H9 (cell line): ENCODE results near the gene GPR183. TPM values are rescaled to one million over a fixed set of nuclear protein-coding genes. Genes with fewer than 3 reads are reported as not detected.

ENCODE experiments used
- DNase-seq: peaks from one replicate; pipeline ENCODE4 v3.0.0-alpha.2; 2017
- H2AFZ ChIP-seq: one replicate; pipeline ENCODE4 v1.6.1; 2013; ENCODE audit warnings: mild to moderate bottlenecking, low read length, control low read depth, moderate library complexity
- H2AK5ac ChIP-seq: 2 replicates; pipeline ENCODE4 v1.6.1; 2013; ENCODE audit warnings: low read length, control low read depth, mixed read lengths; ENCODE audit not compliant: insufficient read length
- H2BK120ac ChIP-seq: one replicate; pipeline ENCODE4 v1.6.1; 2013; ENCODE audit warnings: low read depth, mild to moderate bottlenecking, low read length, control low read depth, inconsistent platforms; ENCODE audit not compliant: poor library complexity, severe bottlenecking
- H2BK12ac ChIP-seq: 2 replicates; pipeline ENCODE4 v1.6.1; 2013; ENCODE audit warnings: low read length, control low read depth, mixed read lengths, low read depth; ENCODE audit not compliant: insufficient read length
- H2BK15ac ChIP-seq: 2 replicates; pipeline ENCODE4 v1.6.1; 2013; ENCODE audit warnings: low read depth, low read length, control low read depth
- H2BK20ac ChIP-seq: one replicate; pipeline ENCODE4 v1.6.1; 2013; ENCODE audit warnings: low read depth, mild to moderate bottlenecking, low read length, control low read depth, inconsistent platforms; ENCODE audit not compliant: poor library complexity, severe bottlenecking
- H2BK5ac ChIP-seq: 2 replicates; pipeline ENCODE4 v1.6.1; 2013; ENCODE audit warnings: low read length, control low read depth, mixed read lengths; ENCODE audit not compliant: insufficient read length
- H3K14ac ChIP-seq: 2 replicates; pipeline ENCODE4 v1.6.1; 2013; ENCODE audit warnings: low read length, control low read depth; ENCODE audit not compliant: insufficient read depth
- H3K18ac ChIP-seq: 2 replicates; pipeline ENCODE4 v1.6.1; 2013; ENCODE audit warnings: low read depth, mild to moderate bottlenecking, mixed read lengths, low read length, control low read depth; ENCODE audit not compliant: insufficient read length
- H3K23ac ChIP-seq: 2 replicates; pipeline ENCODE4 v1.6.1; 2013; ENCODE audit warnings: low read length, control low read depth, mixed read lengths, low read depth; ENCODE audit not compliant: insufficient read length
- H3K23me2 ChIP-seq: 2 replicates; pipeline ENCODE4 v1.6.1; 2013; ENCODE audit warnings: low read depth, mild to moderate bottlenecking, mixed read lengths, low read length, control low read depth; ENCODE audit not compliant: insufficient read length, poor library complexity, severe bottlenecking
- H3K27ac ChIP-seq: 2 replicates; pipeline ENCODE4 v1.5.1; 2013; ENCODE audit warnings: low read length, control low read depth, mixed read lengths, low read depth; ENCODE audit not compliant: insufficient read length
- H3K27me3 ChIP-seq: 2 replicates; pipeline ENCODE4 v1.6.1; 2013; ENCODE audit warnings: low read length, control low read depth, inconsistent platforms; ENCODE audit not compliant: insufficient read depth
- H3K4ac ChIP-seq: 2 replicates; pipeline ENCODE4 v1.6.1; 2013; ENCODE audit warnings: low read depth, mild to moderate bottlenecking, control low read depth, inconsistent platforms, low read length, moderate library complexity
- H3K4me1 ChIP-seq: 2 replicates; pipeline ENCODE4 v1.6.1; 2013; ENCODE audit warnings: low read length, control low read depth, inconsistent platforms; ENCODE audit not compliant: insufficient read depth
- H3K4me2 ChIP-seq: 2 replicates; pipeline ENCODE4 v1.6.1; 2013; ENCODE audit warnings: low read length, control low read depth, mixed read lengths; ENCODE audit not compliant: insufficient read length, insufficient read depth
- H3K56ac ChIP-seq: 2 replicates; pipeline ENCODE4 v1.6.1; 2013; ENCODE audit warnings: low read depth, mild to moderate bottlenecking, mixed read lengths, low read length, control low read depth; ENCODE audit not compliant: insufficient read length
- H3K79me1 ChIP-seq: 2 replicates; pipeline ENCODE4 v1.6.1; 2013; ENCODE audit warnings: low read depth, mild to moderate bottlenecking, moderate library complexity, low read length, control low read depth, inconsistent platforms; ENCODE audit not compliant: insufficient read depth, poor library complexity, severe bottlenecking
- H3K79me2 ChIP-seq: 2 replicates; pipeline ENCODE4 v1.6.1; 2013; ENCODE audit warnings: low read length, control low read depth, inconsistent platforms; ENCODE audit not compliant: insufficient read depth
- H3K9ac ChIP-seq: 2 replicates; pipeline ENCODE4 v1.6.1; 2013; ENCODE audit warnings: low read length, control low read depth, mixed read lengths; ENCODE audit not compliant: insufficient read length; ENCODE audit errors: extremely low read depth
- H3K9me3 ChIP-seq: one replicate; pipeline ENCODE4 v1.6.1; 2013; ENCODE audit warnings: low read depth, low read length, inconsistent platforms; ENCODE audit not compliant: control insufficient read depth
- H3T11ph ChIP-seq: one replicate; pipeline ENCODE4 v1.6.1; 2013; ENCODE audit warnings: mild to moderate bottlenecking, low read length, control low read depth, inconsistent platforms
- H4K20me1 ChIP-seq: one replicate; pipeline ENCODE4 v1.6.1; 2013; ENCODE audit not compliant: control insufficient read depth, insufficient read length, insufficient read depth
- H4K5ac ChIP-seq: 2 replicates; pipeline ENCODE4 v1.6.1; 2013; ENCODE audit warnings: low read depth, mild to moderate bottlenecking, mixed read lengths, low read length, control low read depth; ENCODE audit not compliant: insufficient read length
- H4K8ac ChIP-seq: replicated peaks from 2 replicates; pipeline ENCODE4 v1.6.1; 2013; ENCODE audit warnings: low read length, control low read depth, mixed read lengths, low read depth; ENCODE audit not compliant: insufficient read length
- H4K91ac ChIP-seq: 2 replicates; pipeline ENCODE4 v1.6.1; 2013; ENCODE audit warnings: low read depth, mild to moderate bottlenecking, moderate library complexity, mixed read lengths, low read length, control low read depth; ENCODE audit not compliant: insufficient read length
- H3K27ac Mint-ChIP-seq, 3 experiments: 2 replicates in 2 of 3; 3 replicates in 1 of 3; pipeline ENCODE4 v1.8.0; 2020 to 2021; ENCODE audit warnings: mixed read lengths in 3 of 3, mild to moderate bottlenecking in 1 of 3, moderate library complexity in 1 of 3
- H3K27me3 Mint-ChIP-seq: 2 replicates; pipeline ENCODE4 v1.8.0; 2021; ENCODE audit warnings: low read depth, mild to moderate bottlenecking, moderate library complexity, mixed read lengths
- H3K36me3 Mint-ChIP-seq, 3 experiments: 2 replicates in 2 of 3; 3 replicates in 1 of 3; pipeline ENCODE4 v1.8.0; 2020 to 2021; ENCODE audit warnings: low read depth in 3 of 3, mixed read lengths in 3 of 3; ENCODE audit not compliant: insufficient read depth in 1 of 3
- H3K4me1 Mint-ChIP-seq, 2 experiments: 2 replicates each; pipeline ENCODE4 v1.8.0; 2020; ENCODE audit warnings: mixed read lengths in 2 of 2
- H3K4me3 Mint-ChIP-seq, 2 experiments: 2 replicates in 1 of 2; 3 replicates in 1 of 2; pipeline ENCODE4 v1.8.0; 2020 to 2021; ENCODE audit warnings: mild to moderate bottlenecking in 2 of 2, mixed read lengths in 2 of 2, moderate library complexity in 1 of 2
- H3K9me3 Mint-ChIP-seq, 2 experiments: 2 replicates in 1 of 2; 3 replicates in 1 of 2; pipeline ENCODE4 v1.8.0; 2020; ENCODE audit warnings: mild to moderate bottlenecking in 2 of 2, mixed read lengths in 2 of 2, moderate library complexity in 1 of 2
- WGBS: extraction: QIAGEN DNeasy Blood & Tissue Kit; methylation state at CpG from one replicate; pipeline ENCODE4 v1.1.7; 2013; ENCODE audit warnings: missing lambda C conversion rate, low lambda C conversion rate, mixed read lengths; ENCODE audit not compliant: insufficient read length; ENCODE audit errors: extremely low coverage; 5-methylcytosine and 5-hydroxymethylcytosine counted together
- total RNA-seq: library from RNA; stranded (reverse); gene quantifications from 2 replicates; pipeline ENCODE4 v1.2.1, GENCODE V29; 2021
- TF ChIP-seq, protein P1 (sequence below): fragments of 200-600 bp; sonication (generic); conservative IDR thresholded peaks from 3 replicates; pipeline ENCODE4 v1.8.0; 2021; ENCODE audit warnings: antibody characterized with exemption, mild to moderate bottlenecking

GPR183 gene
- total RNA-seq, 1 experiment from 2014 or later = not detected

DNA sequence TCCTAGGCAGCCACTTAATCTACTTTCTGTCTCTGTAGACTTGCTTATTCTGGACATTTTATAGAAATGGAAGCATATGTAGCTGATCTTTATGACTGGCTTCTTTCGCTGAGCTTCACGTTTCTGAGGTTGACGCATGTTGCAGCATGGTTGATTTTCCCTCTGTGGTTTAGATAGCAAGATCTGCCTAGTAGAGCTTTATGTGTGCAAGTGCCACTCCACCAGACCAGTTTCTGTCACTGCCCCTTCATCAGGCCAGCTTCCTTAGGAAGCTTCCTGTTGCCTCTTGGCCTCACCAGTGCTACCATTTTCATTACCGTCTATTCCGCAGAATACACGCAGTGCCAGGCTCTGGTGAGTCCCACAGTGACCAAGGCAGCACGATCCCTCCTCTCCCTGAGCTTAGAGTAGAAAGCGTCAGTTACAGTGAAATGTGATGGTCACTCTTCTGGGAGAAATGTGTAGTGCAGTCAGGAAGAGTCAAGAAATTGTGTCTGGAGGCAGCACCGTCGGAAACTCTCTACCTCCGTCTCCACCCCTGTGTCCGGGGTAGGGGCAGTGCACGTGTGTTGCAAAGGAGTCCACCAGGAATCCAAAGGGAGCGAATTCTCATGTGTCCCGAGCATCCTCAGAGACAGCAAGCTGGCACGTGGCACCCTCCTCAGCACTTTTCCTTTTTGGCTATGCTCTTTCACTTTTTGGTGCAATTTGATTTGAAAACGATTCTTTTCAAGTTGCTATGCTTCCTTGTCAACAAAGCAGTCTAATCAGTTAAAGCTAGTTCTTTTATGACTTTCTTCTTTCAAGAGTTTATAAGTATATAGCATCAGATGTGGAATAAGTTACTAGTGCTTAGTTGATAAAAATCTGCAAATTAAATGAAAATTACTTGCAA is 45.4 kb upstream of the GPR183 start:
- no peaks in the 10 kb centered on the region for H3K27me3 Mint-ChIP-seq
- no peaks in the 10 kb centered on the region for H3K4me1 ChIP-seq
- no peak overlapping the region for H3K4me3 Mint-ChIP-seq
- H3K4ac ChIP-seq = no peak overlapping the region
- H3K36me3 Mint-ChIP-seq = peaks cover 5 to 46% (median 32%) of the 10 kb centered on the region in 3 experiments; a peak in 6 of 7 replicates
- no peak overlapping the region for H2BK120ac ChIP-seq
- no peak overlapping the region for H2BK5ac ChIP-seq
- no peak overlapping the region for H4K8ac ChIP-seq
- H3K27me3 ChIP-seq = no peaks in the 10 kb centered on the region
- H2BK20ac ChIP-seq = no peak overlapping the region
- H3K23me2 ChIP-seq = no peaks in the 10 kb centered on the region
- no peaks in the 10 kb centered on the region for H3K9me3 Mint-ChIP-seq
- no peak overlapping the region for H3K27ac Mint-ChIP-seq
- no peak overlapping the region for H2AFZ ChIP-seq
- no peaks in the 10 kb centered on the region for H3K79me1 ChIP-seq
- no peak overlapping the region for H2BK12ac ChIP-seq
- no peak overlapping the region for H4K91ac ChIP-seq
- no peak overlapping the region for H3K9ac ChIP-seq
- H4K5ac ChIP-seq = no peak overlapping the region
- H3K79me2 ChIP-seq = no peaks in the 10 kb centered on the region
- no peaks in the 10 kb centered on the region for H3K9me3 ChIP-seq
- H3K14ac ChIP-seq = no peak overlapping the region
- no peak overlapping the region for H3K4me2 ChIP-seq
- no peak overlapping the region for H3K27ac ChIP-seq
- no peak for DNase-seq
- TF ChIP-seq, protein P1, sequence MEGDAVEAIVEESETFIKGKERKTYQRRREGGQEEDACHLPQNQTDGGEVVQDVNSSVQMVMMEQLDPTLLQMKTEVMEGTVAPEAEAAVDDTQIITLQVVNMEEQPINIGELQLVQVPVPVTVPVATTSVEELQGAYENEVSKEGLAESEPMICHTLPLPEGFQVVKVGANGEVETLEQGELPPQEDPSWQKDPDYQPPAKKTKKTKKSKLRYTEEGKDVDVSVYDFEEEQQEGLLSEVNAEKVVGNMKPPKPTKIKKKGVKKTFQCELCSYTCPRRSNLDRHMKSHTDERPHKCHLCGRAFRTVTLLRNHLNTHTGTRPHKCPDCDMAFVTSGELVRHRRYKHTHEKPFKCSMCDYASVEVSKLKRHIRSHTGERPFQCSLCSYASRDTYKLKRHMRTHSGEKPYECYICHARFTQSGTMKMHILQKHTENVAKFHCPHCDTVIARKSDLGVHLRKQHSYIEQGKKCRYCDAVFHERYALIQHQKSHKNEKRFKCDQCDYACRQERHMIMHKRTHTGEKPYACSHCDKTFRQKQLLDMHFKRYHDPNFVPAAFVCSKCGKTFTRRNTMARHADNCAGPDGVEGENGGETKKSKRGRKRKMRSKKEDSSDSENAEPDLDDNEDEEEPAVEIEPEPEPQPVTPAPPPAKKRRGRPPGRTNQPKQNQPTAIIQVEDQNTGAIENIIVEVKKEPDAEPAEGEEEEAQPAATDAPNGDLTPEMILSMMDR = no peak
- no peak overlapping the region for H3T11ph ChIP-seq
- H4K20me1 ChIP-seq = no peaks in the 10 kb centered on the region
- no peak overlapping the region for H2AK5ac ChIP-seq
- no peak overlapping the region for H3K23ac ChIP-seq
- no CpG with 5 or more reads among the region's 17 CpGs for WGBS
- no peak overlapping the region for H2BK15ac ChIP-seq
- H3K4me1 Mint-ChIP-seq = no peaks in the 10 kb centered on the region
- no peak overlapping the region for H3K18ac ChIP-seq
- no peak overlapping the region for H3K56ac ChIP-seq
